ENCODE results near the gene OTX1. TPM values are rescaled to one million over a fixed set of nuclear protein-coding genes. Genes with fewer than 3 reads are reported as not detected.
A peak's percentile ranks its signal among the peaks of the same experiment; 100 is the strongest.

The OTX1 gene
- total RNA-seq, 2 experiments from 2014 or later: not detected

DNA sequence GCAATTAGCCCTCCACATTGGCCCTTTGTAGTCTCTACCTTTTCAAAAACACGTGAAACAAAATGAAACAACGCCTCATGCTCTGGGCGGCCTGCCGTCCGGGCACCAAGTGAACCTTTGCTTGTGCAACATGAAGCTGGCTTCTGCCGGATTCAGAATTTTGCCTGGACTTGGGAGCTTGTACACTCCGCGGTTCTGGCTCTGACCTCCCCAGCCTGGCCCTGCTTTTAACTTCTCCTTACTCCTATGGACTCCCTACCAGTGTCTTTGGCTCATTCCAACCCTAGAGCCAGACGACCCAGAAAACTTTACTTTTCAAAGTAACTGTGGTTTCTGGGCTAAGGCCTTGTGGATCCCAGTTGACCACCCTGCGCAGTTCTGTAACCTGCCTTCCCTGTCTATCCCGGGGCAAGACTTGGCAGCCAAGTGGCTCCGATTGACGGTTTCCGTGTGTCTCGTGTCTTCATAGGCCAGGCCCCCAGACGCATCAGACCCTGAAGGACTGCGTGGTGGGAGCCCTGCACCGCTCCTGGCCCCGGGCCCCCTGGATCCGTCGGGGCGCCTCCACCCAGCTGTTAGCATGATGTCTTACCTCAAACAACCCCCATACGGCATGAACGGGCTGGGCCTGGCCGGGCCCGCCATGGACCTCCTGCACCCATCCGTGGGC, 1.9 kb downstream of the OTX1 start:
- Mint-ChIP-seq H3K4me1 (ENCODE audit: low read depth) (peaks cover 63% of the 10 kb centered on the region), H3K36me3 (ENCODE audit: low read depth) (no peaks in the 10 kb centered on the region), H3K9me3 (no peaks in the 10 kb centered on the region), H3K27ac (no peak overlapping the region), H3K4me3 (no peak overlapping the region), H3K27me3 (peaks cover 85% of the 10 kb centered on the region)
- POLR2A ChIA-PET: interaction anchor here (0.6 kb wide), 1 partner anchor 315 kb away, joined by 4 read pairs; no protein-coding TSS in a partner anchor
- peak; percentile 4 for DNase-seq
- no peak for ATAC-seq
- intact Hi-C loops (cut with micrococcal nuclease): no loop called here
- CTCF ChIA-PET: interaction anchor here (0.6 to 1.2 kb wide), 2 partner anchors 10 to 423 kb away, joined by 3 to 4 read pairs; no protein-coding TSS in a partner anchor
- TF ChIP-seq, protein P1, sequence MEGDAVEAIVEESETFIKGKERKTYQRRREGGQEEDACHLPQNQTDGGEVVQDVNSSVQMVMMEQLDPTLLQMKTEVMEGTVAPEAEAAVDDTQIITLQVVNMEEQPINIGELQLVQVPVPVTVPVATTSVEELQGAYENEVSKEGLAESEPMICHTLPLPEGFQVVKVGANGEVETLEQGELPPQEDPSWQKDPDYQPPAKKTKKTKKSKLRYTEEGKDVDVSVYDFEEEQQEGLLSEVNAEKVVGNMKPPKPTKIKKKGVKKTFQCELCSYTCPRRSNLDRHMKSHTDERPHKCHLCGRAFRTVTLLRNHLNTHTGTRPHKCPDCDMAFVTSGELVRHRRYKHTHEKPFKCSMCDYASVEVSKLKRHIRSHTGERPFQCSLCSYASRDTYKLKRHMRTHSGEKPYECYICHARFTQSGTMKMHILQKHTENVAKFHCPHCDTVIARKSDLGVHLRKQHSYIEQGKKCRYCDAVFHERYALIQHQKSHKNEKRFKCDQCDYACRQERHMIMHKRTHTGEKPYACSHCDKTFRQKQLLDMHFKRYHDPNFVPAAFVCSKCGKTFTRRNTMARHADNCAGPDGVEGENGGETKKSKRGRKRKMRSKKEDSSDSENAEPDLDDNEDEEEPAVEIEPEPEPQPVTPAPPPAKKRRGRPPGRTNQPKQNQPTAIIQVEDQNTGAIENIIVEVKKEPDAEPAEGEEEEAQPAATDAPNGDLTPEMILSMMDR (IDR thresholded peaks at IDR 0.05): no peak

DNA sequence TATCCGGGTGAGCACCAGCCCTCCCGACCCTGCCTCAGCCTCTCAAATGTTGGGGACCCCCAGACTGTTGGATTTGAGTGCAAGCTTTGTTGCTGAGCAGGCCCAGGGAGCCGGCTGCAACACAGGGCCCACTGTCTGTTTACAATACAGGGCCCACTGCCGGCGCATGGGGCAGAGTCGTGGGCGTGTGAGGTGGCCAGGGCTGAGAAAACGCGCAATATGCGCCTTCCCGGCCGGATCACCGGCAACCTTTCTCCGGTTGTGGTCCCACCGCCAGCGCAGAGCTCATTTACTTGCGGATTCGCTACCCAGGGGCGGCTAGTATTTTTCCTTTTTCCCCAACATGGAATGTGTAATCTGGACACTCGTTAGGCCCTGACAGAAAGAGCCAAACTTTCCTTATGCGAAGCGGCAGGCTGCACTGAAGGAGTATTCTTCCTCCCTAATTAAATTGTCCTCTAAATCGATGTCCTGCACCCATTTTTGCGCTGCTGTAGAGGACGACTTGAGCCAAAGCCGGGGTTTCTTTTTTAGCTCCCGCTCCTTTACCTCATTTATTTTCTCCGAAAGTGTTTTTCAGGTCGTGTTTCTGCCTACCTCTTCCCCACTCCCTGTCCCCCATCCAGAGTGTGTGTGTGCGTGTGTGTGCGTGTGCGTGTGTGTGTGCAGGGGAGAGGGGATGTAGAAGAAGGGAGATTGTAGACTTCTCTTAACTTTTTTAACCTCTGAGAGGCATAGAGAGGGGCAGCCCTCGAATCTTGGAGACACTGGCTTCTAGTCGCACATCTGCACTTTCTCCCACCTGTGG, 2.7 kb downstream of the OTX1 start:
- H3K36me3 Mint-ChIP-seq (ENCODE audit: low read depth): no peaks in the 10 kb centered on the region
- TF ChIP-seq, protein P1 (IDR thresholded peaks at IDR 0.05): no peak
- intact Hi-C loops (cut with micrococcal nuclease): no loop called here
- no peaks in the 10 kb centered on the region for H3K9me3 Mint-ChIP-seq
- peaks cover 86% of the 10 kb centered on the region for H3K27me3 Mint-ChIP-seq
- peak overlapping the region; percentile 42 for H3K4me3 Mint-ChIP-seq
- DNase-seq: peak; percentile 24
- no peak for ATAC-seq
- CTCF ChIA-PET: interaction anchor here (1.2 kb wide), 1 partner anchor 10 kb away, joined by 4 read pairs; no protein-coding TSS in a partner anchor
- no peak overlapping the region for H3K27ac Mint-ChIP-seq
- POLR2A ChIA-PET: no interaction called here
- H3K4me1 Mint-ChIP-seq (ENCODE audit: low read depth): peaks cover 64% of the 10 kb centered on the region

DNA sequence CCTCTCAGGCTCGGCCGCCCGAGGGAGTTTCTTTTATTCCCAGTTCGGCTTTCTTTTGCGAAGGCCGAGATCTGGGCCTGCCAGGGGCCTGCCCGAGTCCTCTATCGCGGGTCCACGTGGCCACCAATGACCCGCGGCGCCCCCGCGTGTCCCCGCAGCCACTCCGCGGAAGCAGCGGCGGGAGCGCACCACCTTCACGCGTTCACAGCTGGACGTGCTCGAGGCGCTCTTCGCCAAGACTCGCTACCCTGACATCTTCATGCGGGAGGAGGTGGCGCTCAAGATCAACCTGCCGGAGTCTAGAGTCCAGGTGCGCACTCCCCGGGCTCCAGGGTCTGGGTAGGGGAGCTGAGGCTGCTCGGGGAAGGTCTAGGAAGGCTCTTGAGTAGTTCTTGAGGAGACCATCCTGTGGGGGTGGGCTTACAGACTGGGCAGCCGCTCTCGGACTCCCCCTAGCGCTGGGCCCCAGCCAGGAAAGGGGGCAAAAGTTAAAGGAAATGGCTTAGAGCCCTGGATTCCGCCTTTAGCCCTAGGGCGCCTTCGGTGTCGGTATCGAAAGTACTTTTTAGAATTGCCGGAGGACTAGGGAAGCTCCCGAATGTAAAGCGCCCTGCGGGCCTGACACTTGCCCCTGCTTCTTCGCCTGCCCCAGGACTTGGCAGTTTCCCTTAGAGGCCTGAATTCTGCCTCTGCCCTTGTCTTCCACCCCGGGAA, 3.4 kb downstream of the OTX1 start:
- DNase-seq (peak; percentile 52), ATAC-seq (no peak)
- Mint-ChIP-seq H3K27ac (no peak overlapping the region), H3K4me3 (peak overlapping the region; percentile 42), H3K4me1 (ENCODE audit: low read depth) (peaks cover 62% of the 10 kb centered on the region), H3K27me3 (peaks cover 84% of the 10 kb centered on the region), H3K36me3 (ENCODE audit: low read depth) (no peaks in the 10 kb centered on the region), H3K9me3 (no peaks in the 10 kb centered on the region)
- CTCF ChIA-PET: no interaction called here
- intact Hi-C loops (cut with micrococcal nuclease): no loop called here
- POLR2A ChIA-PET: no interaction called here
- TF ChIP-seq, protein P1 (IDR thresholded peaks at IDR 0.05): peak; percentile 60

DNA sequence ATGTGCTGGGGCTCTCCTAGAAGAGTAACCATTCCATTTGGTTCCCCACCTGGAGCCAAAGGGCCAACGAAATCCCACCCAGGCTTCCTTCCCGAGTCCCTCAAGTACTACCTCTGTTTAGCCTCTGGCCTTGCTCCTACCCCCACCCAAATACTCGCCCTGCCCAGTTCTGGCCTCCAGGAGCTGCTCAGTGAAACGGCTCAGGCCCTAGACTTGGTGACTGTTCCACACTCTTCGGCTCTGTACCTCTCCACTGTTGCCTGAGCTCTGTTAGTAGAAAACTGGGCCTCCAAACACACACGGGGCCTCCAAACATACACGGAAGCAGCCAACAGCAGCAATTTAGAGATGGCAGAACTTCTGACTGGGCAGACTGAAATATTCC, 4.2 kb downstream of the OTX1 start:
- no peaks in the 10 kb centered on the region for H3K36me3 Mint-ChIP-seq (ENCODE audit: low read depth)
- CTCF ChIA-PET: interaction anchor here (0.7 kb wide), 1 partner anchor 11 kb away, joined by 3 read pairs; no protein-coding TSS in a partner anchor

More for the DNA sequence above, 4.2 kb downstream of the OTX1 start:
- ATAC-seq (no peak), DNase-seq (no peak)
- H3K27ac Mint-ChIP-seq: no peak overlapping the region
- TF ChIP-seq, protein P1 (IDR thresholded peaks at IDR 0.05): no peak
- no peaks in the 10 kb centered on the region for H3K9me3 Mint-ChIP-seq
- H3K4me3 Mint-ChIP-seq: peak overlapping the region; percentile 42
- POLR2A ChIA-PET: interaction anchor here (0.6 kb wide), 1 partner anchor 539 kb away, joined by 3 read pairs; no protein-coding TSS in a partner anchor
- peaks cover 80% of the 10 kb centered on the region for H3K27me3 Mint-ChIP-seq
- intact Hi-C loops (cut with micrococcal nuclease): no loop called here
- H3K4me1 Mint-ChIP-seq (ENCODE audit: low read depth): peaks cover 55% of the 10 kb centered on the region

All from activated CD8-positive, alpha-beta T cell treated with anti-CD3 and anti-CD28 coated beads for 36 hours (primary cell).